ENCODE data around the gene ENOX1.

ENOX1 gene

GRCh38 chr13:43647471-43647870 is 139.3 kb downstream of the ENOX1 start:
- H3K4me1 ChIP-seq (ENCODE audit: control insufficient read depth in 1 of 2, insufficient read depth in 2 of 2, low read length in 2 of 2): no peaks in the 10 kb centered on the region
- H3K27me3 ChIP-seq (ENCODE audit: control insufficient read depth in 1 of 2, insufficient read depth in 2 of 2, low read length in 2 of 2): no peaks in the 10 kb centered on the region
- no peak overlapping the region for H3K27ac ChIP-seq (ENCODE audit: low read depth, low read length)
- H3K9ac ChIP-seq (ENCODE audit: low read depth in 1 of 2, low read length in 2 of 2): no peak overlapping the region
- no peaks in the 10 kb centered on the region for H3K9me3 ChIP-seq (ENCODE audit: control insufficient read depth in 1 of 2, low read length in 2 of 2)
- H3K4me3 ChIP-seq (ENCODE audit: low read depth in 1 of 2, low read length in 2 of 2): no peak overlapping the region
- H3K36me3 ChIP-seq (ENCODE audit: control insufficient read depth in 1 of 2, insufficient read depth in 2 of 2, low read length in 2 of 2): no peaks in the 10 kb centered on the region

- Histone ChIP-seq H3K36me3 (ENCODE audit: control insufficient read depth in 1 of 2, insufficient read depth in 2 of 2, low read length in 2 of 2) (no peaks in the 10 kb centered on the region), H3K4me3 (ENCODE audit: low read depth in 1 of 2, low read length in 2 of 2) (no peak overlapping the region), H3K4me1 (ENCODE audit: control insufficient read depth in 1 of 2, insufficient read depth in 2 of 2, low read length in 2 of 2) (no peaks in the 10 kb centered on the region), H3K27ac (ENCODE audit: low read depth, low read length) (no peak overlapping the region), H3K9ac (ENCODE audit: low read depth in 1 of 2, low read length in 2 of 2) (no peak overlapping the region), H3K9me3 (ENCODE audit: control insufficient read depth in 1 of 2, low read length in 2 of 2) (no peaks in the 10 kb centered on the region), H3K27me3 (ENCODE audit: control insufficient read depth in 1 of 2, insufficient read depth in 2 of 2, low read length in 2 of 2) (no peaks in the 10 kb centered on the region)
These were observed 146.3 kb downstream of the ENOX1 start for GRCh38 chr13:43640476-43640875.

- H3K9me3 ChIP-seq (ENCODE audit: control insufficient read depth in 1 of 2, low read length in 2 of 2): no peaks in the 10 kb centered on the region
- H3K36me3 ChIP-seq (ENCODE audit: control insufficient read depth in 1 of 2, insufficient read depth in 2 of 2, low read length in 2 of 2): no peaks in the 10 kb centered on the region
- H3K4me1 ChIP-seq (ENCODE audit: control insufficient read depth in 1 of 2, insufficient read depth in 2 of 2, low read length in 2 of 2): no peaks in the 10 kb centered on the region
- no peaks in the 10 kb centered on the region for H3K27me3 ChIP-seq (ENCODE audit: control insufficient read depth in 1 of 2, insufficient read depth in 2 of 2, low read length in 2 of 2)
- no peak overlapping the region for H3K27ac ChIP-seq (ENCODE audit: low read depth, low read length)
- H3K9ac ChIP-seq (ENCODE audit: low read depth in 1 of 2, low read length in 2 of 2): no peak overlapping the region
- no peak overlapping the region for H3K4me3 ChIP-seq (ENCODE audit: low read depth in 1 of 2, low read length in 2 of 2)
These were observed 155.7 kb downstream of the ENOX1 start for GRCh38 chr13:43631106-43631505.

GRCh38 chr13:43629691-43630480 is 156.9 kb downstream of the ENOX1 start:
- H3K9ac ChIP-seq (ENCODE audit: low read depth in 1 of 2, low read length in 2 of 2): no peak overlapping the region
- H3K27ac ChIP-seq (ENCODE audit: low read depth, low read length): no peak overlapping the region
- H3K4me3 ChIP-seq (ENCODE audit: low read depth in 1 of 2, low read length in 2 of 2): no peak overlapping the region
- H3K27me3 ChIP-seq (ENCODE audit: control insufficient read depth in 1 of 2, insufficient read depth in 2 of 2, low read length in 2 of 2): no peaks in the 10 kb centered on the region
- H3K4me1 ChIP-seq (ENCODE audit: control insufficient read depth in 1 of 2, insufficient read depth in 2 of 2, low read length in 2 of 2): no peaks in the 10 kb centered on the region
- H3K9me3 ChIP-seq (ENCODE audit: control insufficient read depth in 1 of 2, low read length in 2 of 2): no peaks in the 10 kb centered on the region
- H3K36me3 ChIP-seq (ENCODE audit: control insufficient read depth in 1 of 2, insufficient read depth in 2 of 2, low read length in 2 of 2): no peaks in the 10 kb centered on the region

GRCh38 chr13:43626994-43627393 is 159.8 kb downstream of the ENOX1 start:
- Histone ChIP-seq H3K9ac (ENCODE audit: low read depth in 1 of 2, low read length in 2 of 2) (no peak overlapping the region), H3K36me3 (ENCODE audit: control insufficient read depth in 1 of 2, insufficient read depth in 2 of 2, low read length in 2 of 2) (no peaks in the 10 kb centered on the region), H3K27me3 (ENCODE audit: control insufficient read depth in 1 of 2, insufficient read depth in 2 of 2, low read length in 2 of 2) (no peaks in the 10 kb centered on the region), H3K4me1 (ENCODE audit: control insufficient read depth in 1 of 2, insufficient read depth in 2 of 2, low read length in 2 of 2) (no peaks in the 10 kb centered on the region), H3K27ac (ENCODE audit: low read depth, low read length) (no peak overlapping the region), H3K9me3 (ENCODE audit: control insufficient read depth in 1 of 2, low read length in 2 of 2) (no peaks in the 10 kb centered on the region), H3K4me3 (ENCODE audit: low read depth in 1 of 2, low read length in 2 of 2) (no peak overlapping the region)

GRCh38 chr13:43614063-43614462 is 172.7 kb downstream of the ENOX1 start:
- H3K9ac ChIP-seq (ENCODE audit: low read depth in 1 of 2, low read length in 2 of 2): no peak overlapping the region
- no peak overlapping the region for H3K27ac ChIP-seq (ENCODE audit: low read depth, low read length)
- H3K27me3 ChIP-seq (ENCODE audit: control insufficient read depth in 1 of 2, insufficient read depth in 2 of 2, low read length in 2 of 2): no peaks in the 10 kb centered on the region
- H3K9me3 ChIP-seq (ENCODE audit: control insufficient read depth in 1 of 2, low read length in 2 of 2): no peaks in the 10 kb centered on the region
- H3K4me1 ChIP-seq (ENCODE audit: control insufficient read depth in 1 of 2, insufficient read depth in 2 of 2, low read length in 2 of 2): no peaks in the 10 kb centered on the region
- H3K4me3 ChIP-seq (ENCODE audit: low read depth in 1 of 2, low read length in 2 of 2): no peak overlapping the region
- H3K36me3 ChIP-seq (ENCODE audit: control insufficient read depth in 1 of 2, insufficient read depth in 2 of 2, low read length in 2 of 2): no peaks in the 10 kb centered on the region

GRCh38 chr13:43611281-43612273 is 175.2 kb downstream of the ENOX1 start:
- H3K4me1 ChIP-seq (ENCODE audit: control insufficient read depth in 1 of 2, insufficient read depth in 2 of 2, low read length in 2 of 2): no peaks in the 10 kb centered on the region
- no peak overlapping the region for H3K27ac ChIP-seq (ENCODE audit: low read depth, low read length)
- no peak overlapping the region for H3K4me3 ChIP-seq (ENCODE audit: low read depth in 1 of 2, low read length in 2 of 2)
- no peaks in the 10 kb centered on the region for H3K9me3 ChIP-seq (ENCODE audit: control insufficient read depth in 1 of 2, low read length in 2 of 2)
- no peaks in the 10 kb centered on the region for H3K36me3 ChIP-seq (ENCODE audit: control insufficient read depth in 1 of 2, insufficient read depth in 2 of 2, low read length in 2 of 2)
- no peak overlapping the region for H3K9ac ChIP-seq (ENCODE audit: low read depth in 1 of 2, low read length in 2 of 2)
- H3K27me3 ChIP-seq (ENCODE audit: control insufficient read depth in 1 of 2, insufficient read depth in 2 of 2, low read length in 2 of 2): no peaks in the 10 kb centered on the region

- H3K4me1 ChIP-seq (ENCODE audit: control insufficient read depth in 1 of 2, insufficient read depth in 2 of 2, low read length in 2 of 2): no peaks in the 10 kb centered on the region
- no peaks in the 10 kb centered on the region for H3K9me3 ChIP-seq (ENCODE audit: control insufficient read depth in 1 of 2, low read length in 2 of 2)
- no peaks in the 10 kb centered on the region for H3K27me3 ChIP-seq (ENCODE audit: control insufficient read depth in 1 of 2, insufficient read depth in 2 of 2, low read length in 2 of 2)
- H3K4me3 ChIP-seq (ENCODE audit: low read depth in 1 of 2, low read length in 2 of 2): no peak overlapping the region
- no peaks in the 10 kb centered on the region for H3K36me3 ChIP-seq (ENCODE audit: control insufficient read depth in 1 of 2, insufficient read depth in 2 of 2, low read length in 2 of 2)
- H3K27ac ChIP-seq (ENCODE audit: low read depth, low read length): no peak overlapping the region
- H3K9ac ChIP-seq (ENCODE audit: low read depth in 1 of 2, low read length in 2 of 2): no peak overlapping the region
These were observed 178.2 kb downstream of the ENOX1 start for GRCh38 chr13:43608400-43609137.

GRCh38 chr13:43597599-43597945 is 189.2 kb downstream of the ENOX1 start:
- Histone ChIP-seq H3K27ac (ENCODE audit: low read depth, low read length) (no peak overlapping the region), H3K9ac (ENCODE audit: low read depth in 1 of 2, low read length in 2 of 2) (no peak overlapping the region), H3K9me3 (ENCODE audit: control insufficient read depth in 1 of 2, low read length in 2 of 2) (no peaks in the 10 kb centered on the region), H3K4me1 (ENCODE audit: control insufficient read depth in 1 of 2, insufficient read depth in 2 of 2, low read length in 2 of 2) (no peaks in the 10 kb centered on the region), H3K4me3 (ENCODE audit: low read depth in 1 of 2, low read length in 2 of 2) (no peak overlapping the region), H3K36me3 (ENCODE audit: control insufficient read depth in 1 of 2, insufficient read depth in 2 of 2, low read length in 2 of 2) (no peaks in the 10 kb centered on the region), H3K27me3 (ENCODE audit: control insufficient read depth in 1 of 2, insufficient read depth in 2 of 2, low read length in 2 of 2) (no peaks in the 10 kb centered on the region)

All from duodenal mucosa (tissue), 2 donors.